ENCODE data around the gene NDFIP2. TPM values are rescaled to one million over a fixed set of nuclear protein-coding genes. Genes with fewer than 3 reads are reported as not detected.

The NDFIP2 gene
- total RNA-seq, 1 experiment from 2014 or later, result 81.6 TPM

GRCh38 chr13:79528356-79528755 lies 47.4 kb downstream of the NDFIP2 start:
- H3K4me3 Mint-ChIP-seq (ENCODE audit: unreplicated experiment), result no peak overlapping the region
- peaks cover 29% of the 10 kb centered on the region for H3K36me3 Mint-ChIP-seq (ENCODE audit: insufficient read depth, unreplicated experiment)
- no peaks in the 10 kb centered on the region for H3K27me3 Mint-ChIP-seq (ENCODE audit: insufficient read depth, unreplicated experiment)
- H3K9me3 Mint-ChIP-seq (ENCODE audit: unreplicated experiment), result no peaks in the 10 kb centered on the region
- CTCF ChIA-PET, result interaction anchor here (0.7 to 1.8 kb wide), 6 partner anchors 12 to 105 kb away, joined by 3 to 11 read pairs (median 6); no protein-coding TSS in a partner anchor
- H3K27ac Mint-ChIP-seq (ENCODE audit: low read depth, unreplicated experiment), result no peak overlapping the region
- BruUV-seq (replicated peaks), result no TSS peak
- H3K4me1 Mint-ChIP-seq (ENCODE audit: insufficient read depth, unreplicated experiment), result peaks cover 10% of the 10 kb centered on the region
- no peak for TF ChIP-seq CTCF (IDR thresholded peaks at IDR 0.05; ENCODE audit: unreplicated experiment)
- intact Hi-C loops (cut with micrococcal nuclease), result no loop called here
- DNase-seq (ENCODE audit: unreplicated experiment), result peak; percentile 47
- POLR2A ChIA-PET, result interaction anchor here (0.6 to 4.8 kb wide), 14 partner anchors 8 to 1072 kb away, joined by 3 to 84 read pairs (median 5); partner anchors contain the start of genes NDFIP2 and RBM26

- Mint-ChIP-seq H3K27me3 (ENCODE audit: insufficient read depth, unreplicated experiment) (no peaks in the 10 kb centered on the region), H3K4me3 (ENCODE audit: unreplicated experiment) (no peak overlapping the region), H3K4me1 (ENCODE audit: insufficient read depth, unreplicated experiment) (peaks cover 12% of the 10 kb centered on the region), H3K27ac (ENCODE audit: low read depth, unreplicated experiment) (no peak overlapping the region), H3K9me3 (ENCODE audit: unreplicated experiment) (no peaks in the 10 kb centered on the region), H3K36me3 (ENCODE audit: insufficient read depth, unreplicated experiment) (peaks cover 33% of the 10 kb centered on the region)
- intact Hi-C loops (cut with micrococcal nuclease), result no loop called here
- CTCF ChIA-PET, result interaction anchor here (0.6 to 1.8 kb wide), 7 partner anchors 11 to 777 kb away, joined by 3 to 11 read pairs (median 5); no protein-coding TSS in a partner anchor
- BruUV-seq (replicated peaks), result no TSS peak
- no peak for TF ChIP-seq CTCF (IDR thresholded peaks at IDR 0.05; ENCODE audit: unreplicated experiment)
- DNase-seq (ENCODE audit: unreplicated experiment), result no peak
- POLR2A ChIA-PET, result interaction anchor here (1.3 to 4.8 kb wide), 10 partner anchors 9 to 122 kb away, joined by 3 to 84 read pairs (median 7); partner anchors contain the start of genes NDFIP2 and RBM26
These were observed 47.8 kb downstream of the NDFIP2 start for GRCh38 chr13:79528759-79529191.

GRCh38 chr13:79529817-79530216 lies 48.9 kb downstream of the NDFIP2 start:
- CTCF ChIA-PET, result interaction anchor here (0.6 to 2.1 kb wide), 5 partner anchors 13 to 106 kb away, joined by 3 to 8 read pairs (median 3); no protein-coding TSS in a partner anchor
- intact Hi-C loops (cut with micrococcal nuclease), result no loop called here
- H3K27ac Mint-ChIP-seq (ENCODE audit: low read depth, unreplicated experiment), result no peak overlapping the region
- TF ChIP-seq CTCF (IDR thresholded peaks at IDR 0.05; ENCODE audit: unreplicated experiment), result no peak
- H3K27me3 Mint-ChIP-seq (ENCODE audit: insufficient read depth, unreplicated experiment), result no peaks in the 10 kb centered on the region
- H3K4me3 Mint-ChIP-seq (ENCODE audit: unreplicated experiment), result no peak overlapping the region
- peaks cover 23% of the 10 kb centered on the region for H3K4me1 Mint-ChIP-seq (ENCODE audit: insufficient read depth, unreplicated experiment)
- DNase-seq (ENCODE audit: unreplicated experiment), result no peak
- BruUV-seq (replicated peaks), result no TSS peak
- POLR2A ChIA-PET, result interaction anchor here (2.1 to 4.8 kb wide), 5 partner anchors 10 to 123 kb away, joined by 7 to 84 read pairs (median 9); partner anchors contain the start of genes NDFIP2 and RBM26
- H3K9me3 Mint-ChIP-seq (ENCODE audit: unreplicated experiment), result no peaks in the 10 kb centered on the region
- H3K36me3 Mint-ChIP-seq (ENCODE audit: insufficient read depth, unreplicated experiment), result peaks cover 44% of the 10 kb centered on the region

- ChIA-PET CTCF (interaction anchor here (0.6 to 2.1 kb wide), 5 partner anchors 15 to 106 kb away, joined by 3 to 6 read pairs (median 3); no protein-coding TSS in a partner anchor), POLR2A (interaction anchor here (2.1 to 4.8 kb wide), 4 partner anchors 10 to 124 kb away, joined by 7 to 84 read pairs (median 10); partner anchors contain the start of genes NDFIP2 and RBM26)
- Mint-ChIP-seq H3K9me3 (ENCODE audit: unreplicated experiment) (no peaks in the 10 kb centered on the region), H3K4me1 (ENCODE audit: insufficient read depth, unreplicated experiment) (peaks cover 24% of the 10 kb centered on the region), H3K27ac (ENCODE audit: low read depth, unreplicated experiment) (no peak overlapping the region), H3K4me3 (ENCODE audit: unreplicated experiment) (no peak overlapping the region), H3K27me3 (ENCODE audit: insufficient read depth, unreplicated experiment) (no peaks in the 10 kb centered on the region), H3K36me3 (ENCODE audit: insufficient read depth, unreplicated experiment) (peaks cover 48% of the 10 kb centered on the region)
- no TSS peak for BruUV-seq (replicated peaks)
- TF ChIP-seq CTCF (IDR thresholded peaks at IDR 0.05; ENCODE audit: unreplicated experiment), result no peak
- intact Hi-C loops (cut with micrococcal nuclease), result no loop called here
- DNase-seq (ENCODE audit: unreplicated experiment), result no peak
These were observed 49.3 kb downstream of the NDFIP2 start for GRCh38 chr13:79530270-79530669.
